IMR-90 (cell line): ENCODE results near the gene SMIM43. TPM values are rescaled to one million over a fixed set of nuclear protein-coding genes. Genes with fewer than 3 reads are reported as not detected.

Experiments used
- ATAC-seq: fragments of 200-7000 bp; cut with Tn5 transposase; 2 replicates; pipeline ENCODE4 v1.9.1; 2020; ENCODE audit warnings: low read depth, mild to moderate bottlenecking, moderate library complexity
- BruUV-seq: library from RNA; stranded (reverse); fragments of 400-500 nt; replicated peaks from 2 replicates; lab custom pipeline; 2021; lab: Mats Ljungman, UMichigan
- CTCF ChIA-PET: fragments of 300-600 bp; formaldehyde crosslinking; extraction: SDS; loops from one replicate; lab custom pipeline; 2021; ENCODE audit warnings: antibody characterized with exemption; lab: Yijun Ruan, JAX
- POLR2A ChIA-PET: fragments of 300-600 bp; sonication (Branson Sonifier 250); formaldehyde crosslinking; loops from one replicate; lab custom pipeline; 2022; ENCODE audit warnings: antibody characterized with exemption; ENCODE audit not compliant: unreplicated experiment; lab: Charles Lee
- DNase-seq: peaks from one replicate; pipeline ENCODE4 v3.0.0; 2013
- H2AFZ ChIP-seq: replicated peaks from 2 replicates; pipeline ENCODE3; 2013; ENCODE audit warnings: low read length, mild to moderate bottlenecking; ENCODE audit not compliant: poor library complexity
- H2AK5ac ChIP-seq: 2 replicates; pipeline ENCODE4 v1.6.1; 2013; ENCODE audit warnings: low read depth, low read length, inconsistent platforms
- H2AK9ac ChIP-seq: replicated peaks from 2 replicates; pipeline ENCODE3; 2013; ENCODE audit warnings: mild to moderate bottlenecking, low read depth, low read length, moderate library complexity; ENCODE audit not compliant: poor library complexity
- H2BK120ac ChIP-seq: 2 replicates; pipeline ENCODE4 v1.6.1; 2013; ENCODE audit warnings: low read depth, low read length, inconsistent platforms
- H2BK15ac ChIP-seq: 3 replicates; pipeline ENCODE4 v1.6.1; 2013; ENCODE audit warnings: low read depth, low read length, inconsistent platforms
- H2BK20ac ChIP-seq: 2 replicates; pipeline ENCODE4 v1.6.1; 2013; ENCODE audit warnings: low read depth, mild to moderate bottlenecking, inconsistent platforms, low read length, moderate library complexity
- H2BK5ac ChIP-seq: 2 replicates; pipeline ENCODE4 v1.6.1; 2013; ENCODE audit warnings: mild to moderate bottlenecking, low read depth, low read length, inconsistent platforms; ENCODE audit not compliant: poor library complexity, severe bottlenecking
- H3K14ac ChIP-seq: replicated peaks from 2 replicates; pipeline ENCODE4 v1.6.1; 2013; ENCODE audit warnings: low read depth, low read length, inconsistent platforms
- H3K18ac ChIP-seq: 2 replicates; pipeline ENCODE4 v1.6.1; 2013; ENCODE audit warnings: low read depth, low read length, control low read depth
- H3K23ac ChIP-seq: 2 replicates; pipeline ENCODE4 v1.6.1; 2013; ENCODE audit warnings: low read depth, low read length, inconsistent platforms
- H3K27ac ChIP-seq: 2 replicates; pipeline ENCODE4 v1.5.1; 2013; ENCODE audit warnings: mild to moderate bottlenecking, control low read depth, low read length; ENCODE audit not compliant: insufficient read depth
- H3K27me3 ChIP-seq: 2 replicates; pipeline ENCODE4 v1.6.1; 2013; ENCODE audit warnings: low read length; ENCODE audit not compliant: control insufficient read depth, insufficient read depth
- H3K36me3 ChIP-seq: 2 replicates; pipeline ENCODE4 v1.6.1; 2013; ENCODE audit warnings: low read length, mixed read lengths; ENCODE audit not compliant: control insufficient read depth, insufficient read depth
- H3K4ac ChIP-seq: 2 replicates; pipeline ENCODE4 v1.6.1; 2013; ENCODE audit warnings: low read depth, low read length, inconsistent platforms
- H3K4me1 ChIP-seq: 2 replicates; pipeline ENCODE4 v1.6.1; 2013; ENCODE audit warnings: low read length, mixed read lengths; ENCODE audit not compliant: control insufficient read depth, insufficient read depth
- H3K4me2 ChIP-seq: 2 replicates; pipeline ENCODE4 v1.6.1; 2013; ENCODE audit warnings: low read depth, mild to moderate bottlenecking, control low read depth, low read length, moderate library complexity
- H3K4me3 ChIP-seq: 2 replicates; pipeline ENCODE4 v1.5.1; 2013; ENCODE audit warnings: low read depth, mild to moderate bottlenecking, control low read depth, low read length, moderate library complexity; ENCODE audit not compliant: insufficient read depth
- H3K56ac ChIP-seq: 2 replicates; pipeline ENCODE4 v1.6.1; 2013; ENCODE audit warnings: low read length, inconsistent platforms; ENCODE audit not compliant: insufficient read depth; ENCODE audit errors: extremely low read depth
- H3K79me1 ChIP-seq, 2 experiments: 2 replicates each; pipeline ENCODE4 v1.6.1; 2013; ENCODE audit warnings: low read length in 2 of 2, inconsistent platforms in 1 of 2, low read depth in 1 of 2
- H3K9ac ChIP-seq: 2 replicates; pipeline ENCODE4 v1.6.1; 2013; ENCODE audit warnings: low read depth, low read length, control low read depth
- H3K9me1 ChIP-seq: 2 replicates; pipeline ENCODE4 v1.6.1; 2013; ENCODE audit warnings: low read length, inconsistent platforms; ENCODE audit not compliant: insufficient read depth
- H3K9me3 ChIP-seq: 2 replicates; pipeline ENCODE4 v1.6.1; 2013; ENCODE audit warnings: low read length; ENCODE audit not compliant: control insufficient read depth, insufficient read depth
- H4K20me1 ChIP-seq: 2 replicates; pipeline ENCODE4 v1.6.1; 2013; ENCODE audit warnings: low read length, inconsistent platforms; ENCODE audit not compliant: insufficient read depth
- H4K5ac ChIP-seq: 2 replicates; pipeline ENCODE4 v1.6.1; 2013; ENCODE audit warnings: mild to moderate bottlenecking, low read depth, low read length, control low read depth
- H4K8ac ChIP-seq, 2 experiments: 2 replicates each; pipeline ENCODE4 v1.6.1; 2013; ENCODE audit warnings: low read depth in 2 of 2, low read length in 2 of 2, control low read depth in 1 of 2, inconsistent platforms in 1 of 2
- H4K91ac ChIP-seq: 2 replicates; pipeline ENCODE4 v1.6.1; 2013; ENCODE audit warnings: low read depth, low read length, inconsistent platforms; ENCODE audit not compliant: insufficient read depth
- BHLHE40 ChIP-seq: fragments of 150-350 bp; IDR thresholded peaks from 2 replicates; pipeline ENCODE4 v1.6.1; 2016; ENCODE audit warnings: mild to moderate bottlenecking, low read depth, low read length
- MAFK ChIP-seq: IDR thresholded peaks from 2 replicates; pipeline ENCODE4 v1.6.1; 2012; ENCODE audit warnings: low read depth, low read length, improper control_type of control experiment
- WGBS, 2 experiments: methylation state at CpG; one replicate each; pipeline versions ENCODE4 v1.1.5 to v1.1.7; 2013; ENCODE audit warnings: missing lambda C conversion rate in 2 of 2; ENCODE audit not compliant: insufficient read length in 1 of 2; ENCODE audit errors: extremely low coverage in 2 of 2; 5-methylcytosine and 5-hydroxymethylcytosine counted together
- dilution Hi-C: fragments of 300-500 bp; cut with HindIII; formaldehyde crosslinking; loops from one replicate; pipeline ENCODE4 v1.14.3; 2018; ENCODE audit warnings: low sequenced_read_pairs; ENCODE audit not compliant: unreplicated experiment
- in situ Hi-C: fragments of 300-500 bp; cut with MboI; formaldehyde crosslinking; loops from 3 replicates; pipeline ENCODE4 v1.14.3; 2019; ENCODE audit warnings: low sequenced_read_pairs, inconsistent platforms, mixed read lengths
- intact Hi-C: fragments of 100-400 bp; cut with micrococcal nuclease; formaldehyde crosslinking; loops from 2 replicates; pipeline ENCODE4 v1.10.0; 2022
- polyA plus RNA-seq, 3 experiments: library from polyadenylated mRNA; depleted of rRNA; stranded (reverse); fragments of >200 nt; gene quantifications; 2 replicates each; pipeline ENCODE4 v1.2.3, GENCODE V29; 2012; ENCODE audit warnings: low replicate concordance in 1 of 3
- total RNA-seq: library from RNA; depleted of rRNA; stranded (reverse); fragments of >200 nt; gene quantifications from 2 replicates; pipeline ENCODE4 v1.2.3, GENCODE V29; 2012

The SMIM43 gene
- total and polyA plus RNA-seq, 2 of the 4 experiments (the other 2 are of a cell fraction) = 1.4 to 2.8 TPM

DNA sequence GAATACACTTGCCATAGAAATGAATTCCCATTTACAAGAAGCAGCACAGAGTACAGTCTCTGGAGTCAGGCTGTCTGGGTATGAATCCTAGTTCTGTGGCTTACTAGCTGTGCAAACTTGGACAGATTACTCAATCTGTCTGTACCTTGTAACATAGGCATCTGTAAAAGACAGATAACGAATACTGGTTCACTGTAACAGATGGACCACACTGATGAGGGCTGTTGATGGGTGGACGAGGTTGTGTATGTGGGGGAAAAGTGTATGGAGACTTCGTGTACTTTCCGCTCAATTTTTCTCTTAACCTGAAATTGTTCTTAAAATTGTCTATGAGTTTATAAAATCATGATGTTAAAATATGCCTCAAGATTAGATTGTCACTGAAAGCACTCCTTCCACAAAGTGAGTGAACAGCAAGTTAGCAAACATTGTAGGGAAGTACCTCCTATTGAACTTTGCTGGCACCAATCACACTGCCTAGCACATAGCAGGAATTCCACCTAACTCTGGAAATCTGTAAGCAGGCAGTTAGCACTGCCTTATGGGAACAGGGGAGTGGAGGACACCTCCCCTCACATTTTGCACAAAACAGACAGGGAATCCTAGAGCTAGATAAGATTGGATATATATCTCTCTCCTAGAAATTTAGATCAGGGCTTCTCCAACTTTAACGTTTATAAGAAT lies 29.7 kb upstream of the SMIM43 start:
- Histone ChIP-seq H4K8ac (peak overlapping the region in 1 of 2 experiments; percentile 62; a peak in 2 of 4 replicates), H3K4me1 (peaks cover 19% of the 10 kb centered on the region), H2BK15ac (peak overlapping the region; percentile 69; the same call in 2 of the 3 replicates), H2BK120ac (peak overlapping the region; percentile 54), H3K9ac (no peak overlapping the region), H3K56ac (no peak overlapping the region), H3K36me3 (no peaks in the 10 kb centered on the region), H3K9me3 (no peaks in the 10 kb centered on the region), H3K9me1 (no peaks in the 10 kb centered on the region; the same call in 1 of the 2 replicates), H3K4me2 (no peak overlapping the region), H3K79me1 (no peaks in the 10 kb centered on the region), H3K14ac (peak overlapping the region; percentile 8; the same call in 1 of the 2 replicates), H3K4me3 (no peak overlapping the region), H3K18ac (peak overlapping the region; percentile 65; the same call in 1 of the 2 replicates), H4K91ac (peak overlapping the region; percentile 67), H2AK9ac (no peak overlapping the region), H4K20me1 (no peaks in the 10 kb centered on the region), H2AFZ (no peak overlapping the region), H3K4ac (peak overlapping the region; percentile 58), H3K23ac (peak overlapping the region; percentile 39; the same call in 1 of the 2 replicates), H2BK20ac (peak overlapping the region; percentile 35), H2AK5ac (peak overlapping the region; percentile 65; the same call in 1 of the 2 replicates), H3K27me3 (no peaks in the 10 kb centered on the region), H3K27ac (no peak overlapping the region), H2BK5ac (peak overlapping the region; percentile 12), H4K5ac (peak overlapping the region; percentile 38; the same call in 1 of the 2 replicates)
- in situ Hi-C loops = no loop called here
- intact Hi-C loops = no loop called here
- CTCF ChIA-PET = no interaction called here
- no peak for TF ChIP-seq BHLHE40
- TF ChIP-seq MAFK = no peak
- POLR2A ChIA-PET = no interaction called here
- peak; percentile 40 for ATAC-seq
- no peak for DNase-seq
- no TSS peak for BruUV-seq
- dilution Hi-C loops = no loop called here
- no CpG with 5 or more reads among the region's 5 CpGs for WGBS, 2 experiments
